GM18519 (cell line): ENCODE data around the gene MICALL1.
"Not testable (repeated sequence)": the region's sequence is repeated elsewhere in the genome, so short reads cannot be mapped to it uniquely, and the experiment has no call there.

ENCODE experiments used
- ATAC-seq: cut with Tn5 transposase; IDR thresholded peaks from one replicate; pipeline ENCODE4 v1.9.1; 2021; ENCODE audit warnings: mild to moderate bottlenecking, moderate library complexity; ENCODE audit not compliant: unreplicated experiment, low FRiP score

Gene MICALL1

DNA sequence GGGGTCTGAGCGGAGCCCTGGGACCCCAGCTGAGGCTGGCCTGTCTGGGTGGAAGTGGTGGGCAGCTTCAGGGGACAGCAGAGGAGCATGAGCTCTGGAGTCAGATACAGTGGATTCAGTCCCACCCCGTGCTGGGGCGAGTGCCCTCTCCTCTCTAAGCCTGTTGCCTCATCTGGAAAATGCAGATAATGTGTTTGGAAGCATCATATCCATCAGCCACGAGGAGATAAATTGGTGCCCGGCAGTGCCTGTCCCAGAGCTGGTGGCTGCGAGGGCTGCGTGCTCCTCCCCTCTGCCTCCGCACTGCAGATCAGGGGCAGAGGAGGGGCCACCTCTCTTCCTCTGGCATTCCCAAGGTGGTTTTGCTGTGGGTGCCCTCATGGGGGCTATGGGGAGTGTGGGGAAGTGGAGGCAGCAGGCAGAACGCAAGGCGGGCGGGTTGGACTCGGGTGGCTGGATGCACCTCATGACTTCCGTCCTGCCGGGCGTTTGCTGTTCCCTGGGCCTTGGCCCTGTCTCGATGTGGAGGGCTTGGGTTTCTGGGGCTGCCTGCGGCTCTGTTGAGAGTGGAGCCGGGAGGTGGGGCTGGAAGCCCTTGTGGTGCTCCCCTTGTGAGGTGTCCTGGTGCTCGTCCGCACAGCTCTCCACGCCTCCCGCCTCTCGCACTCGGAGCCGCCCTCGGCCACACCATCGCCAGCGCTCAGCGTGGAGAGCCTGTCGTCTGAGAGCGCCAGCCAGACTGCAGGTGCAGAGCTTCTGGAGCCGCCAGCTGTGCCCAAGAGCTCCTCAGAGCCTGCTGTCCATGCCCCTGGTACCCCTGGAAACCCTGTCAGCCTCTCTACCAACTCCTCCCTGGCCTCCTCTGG, 20.9 kb downstream of the MICALL1 start:
- ATAC-seq = no peak

DNA sequence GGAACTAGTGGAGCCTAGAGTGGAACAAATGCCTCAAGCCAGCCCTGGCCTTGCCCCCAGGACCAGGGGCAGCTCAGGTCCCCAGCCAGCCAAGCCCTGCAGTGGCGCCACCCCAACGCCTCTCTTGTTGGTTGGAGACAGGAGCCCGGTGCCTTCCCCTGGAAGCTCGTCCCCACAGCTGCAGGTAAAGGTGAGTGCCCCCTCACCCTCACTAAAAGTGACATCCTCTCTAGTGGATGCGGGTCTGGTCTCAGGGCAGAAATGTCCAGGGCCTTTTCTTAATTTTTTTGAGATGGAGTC, 21.5 kb downstream of the MICALL1 start:
- ATAC-seq = no peak

DNA sequence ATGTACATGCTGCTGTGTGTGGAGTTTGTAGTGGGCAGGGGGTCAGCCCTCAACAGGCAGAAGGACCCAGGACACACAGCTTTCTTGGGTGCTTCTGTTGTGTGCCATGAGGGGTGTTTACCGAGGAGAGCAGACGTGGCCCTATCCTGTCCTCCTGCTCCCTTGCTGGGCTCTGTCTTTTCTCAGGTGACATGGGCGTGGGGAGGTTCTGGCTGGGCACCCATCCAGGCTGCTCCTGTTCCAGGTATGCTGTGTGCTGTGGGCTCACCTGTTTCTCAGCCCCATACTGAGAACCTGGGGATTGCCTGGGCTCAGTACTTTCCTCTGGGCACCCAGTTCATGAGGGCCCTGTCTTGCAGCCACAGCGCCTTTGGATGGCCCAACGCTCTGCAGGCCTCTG, 23.3 kb downstream of the MICALL1 start:
- no peak for ATAC-seq

DNA sequence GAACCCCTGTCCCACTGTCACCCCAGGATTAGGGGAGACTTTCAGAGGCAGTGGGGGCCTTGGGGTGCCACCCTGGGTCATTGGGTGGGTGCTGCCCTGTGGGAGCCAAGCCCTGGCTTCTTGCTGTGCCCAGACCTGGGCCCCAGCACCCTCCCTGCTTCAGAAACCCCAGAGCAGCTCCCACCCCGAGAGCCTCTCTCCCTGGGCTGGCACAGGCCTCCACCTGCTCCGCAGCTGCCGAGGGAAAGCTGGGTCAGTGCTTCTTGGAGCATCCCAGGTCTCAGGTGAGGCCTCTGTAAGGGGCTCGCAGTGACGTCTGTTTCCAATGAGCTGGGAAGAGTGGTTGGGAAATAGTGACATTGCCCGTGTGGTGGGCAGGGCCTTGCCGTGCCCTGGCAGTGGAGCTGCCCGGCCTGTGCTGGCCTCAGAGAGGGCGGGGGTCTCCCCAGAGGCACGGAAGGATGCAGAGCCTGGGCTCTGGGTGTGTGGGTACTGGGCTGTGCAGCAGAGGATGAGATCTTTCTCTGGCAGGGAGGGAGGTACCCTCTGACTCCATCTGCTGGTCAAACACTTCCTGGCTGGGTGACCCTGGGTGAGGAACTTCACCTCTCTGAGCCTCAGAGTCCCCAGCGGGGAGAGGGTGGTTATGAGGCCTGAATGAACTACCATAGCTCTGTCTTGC, 24.3 kb downstream of the MICALL1 start:
- ATAC-seq = no peak

DNA sequence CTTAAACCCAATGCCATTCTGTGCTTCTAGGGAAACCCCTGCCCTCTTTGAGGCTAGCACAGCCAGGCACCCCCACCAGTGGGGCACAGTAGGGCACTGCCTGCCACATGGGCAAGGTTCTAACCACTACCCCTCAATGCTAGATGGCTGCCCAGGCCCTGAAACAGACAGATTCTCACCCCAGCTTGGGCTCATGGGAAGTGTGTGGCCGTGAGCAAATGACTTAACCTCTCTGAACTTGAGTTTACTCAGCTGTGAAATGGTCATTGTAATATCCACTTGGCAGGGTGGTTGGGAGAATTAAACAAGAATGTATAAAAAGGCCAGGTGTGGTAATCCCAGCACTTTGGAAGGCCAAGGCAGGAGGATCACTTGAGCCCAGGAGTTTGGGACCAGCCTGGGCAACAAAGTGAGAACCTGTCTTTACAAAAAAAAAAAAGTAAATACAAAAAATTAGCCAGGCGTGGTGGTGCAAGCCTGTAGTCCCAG, 24.9 kb downstream of the MICALL1 start:
- no peak for ATAC-seq

DNA sequence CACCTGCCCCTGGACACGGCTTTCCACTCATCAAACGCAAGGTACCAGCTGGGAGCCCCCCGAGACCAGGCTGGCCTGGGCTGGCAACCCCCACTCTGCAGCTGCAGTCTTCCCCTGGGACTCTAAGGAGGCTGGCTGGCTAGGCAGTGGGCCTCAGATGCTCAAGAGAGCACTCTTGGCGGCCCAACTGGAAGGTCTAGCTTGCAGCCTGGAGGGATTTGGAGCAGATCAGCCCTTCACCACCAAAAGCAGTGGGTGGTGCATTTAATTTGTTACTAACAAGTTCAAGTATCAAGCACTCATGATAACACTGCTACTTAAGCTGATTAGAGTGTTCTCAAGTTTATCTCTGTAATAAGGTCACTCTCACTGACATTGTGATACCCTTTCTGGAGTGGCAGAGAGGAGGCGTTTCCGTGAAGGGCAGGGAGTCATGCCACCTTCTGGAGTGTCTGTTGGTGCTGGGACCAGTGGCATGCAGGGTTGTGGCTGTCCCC, 25.8 kb downstream of the MICALL1 start:
- no peak for ATAC-seq

DNA sequence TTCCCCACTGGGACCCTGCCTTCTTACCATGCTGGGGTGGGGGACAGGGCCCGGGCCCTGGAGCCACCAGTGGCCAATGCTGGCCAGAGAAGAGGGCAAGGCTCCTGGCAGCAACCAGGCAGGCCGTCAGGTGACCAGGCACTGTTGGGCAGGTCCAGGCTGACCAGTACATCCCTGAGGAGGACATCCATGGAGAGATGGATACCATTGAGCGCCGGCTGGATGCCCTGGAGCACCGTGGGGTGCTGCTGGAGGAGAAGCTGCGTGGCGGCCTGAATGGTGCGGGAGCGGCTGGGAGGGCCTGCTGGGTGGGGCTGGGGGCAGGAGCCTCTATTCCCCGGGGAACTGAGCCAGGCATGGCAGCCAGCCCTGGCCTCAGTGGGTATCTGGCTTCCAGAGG, 26.3 kb downstream of the MICALL1 start:
- no peak for ATAC-seq

DNA sequence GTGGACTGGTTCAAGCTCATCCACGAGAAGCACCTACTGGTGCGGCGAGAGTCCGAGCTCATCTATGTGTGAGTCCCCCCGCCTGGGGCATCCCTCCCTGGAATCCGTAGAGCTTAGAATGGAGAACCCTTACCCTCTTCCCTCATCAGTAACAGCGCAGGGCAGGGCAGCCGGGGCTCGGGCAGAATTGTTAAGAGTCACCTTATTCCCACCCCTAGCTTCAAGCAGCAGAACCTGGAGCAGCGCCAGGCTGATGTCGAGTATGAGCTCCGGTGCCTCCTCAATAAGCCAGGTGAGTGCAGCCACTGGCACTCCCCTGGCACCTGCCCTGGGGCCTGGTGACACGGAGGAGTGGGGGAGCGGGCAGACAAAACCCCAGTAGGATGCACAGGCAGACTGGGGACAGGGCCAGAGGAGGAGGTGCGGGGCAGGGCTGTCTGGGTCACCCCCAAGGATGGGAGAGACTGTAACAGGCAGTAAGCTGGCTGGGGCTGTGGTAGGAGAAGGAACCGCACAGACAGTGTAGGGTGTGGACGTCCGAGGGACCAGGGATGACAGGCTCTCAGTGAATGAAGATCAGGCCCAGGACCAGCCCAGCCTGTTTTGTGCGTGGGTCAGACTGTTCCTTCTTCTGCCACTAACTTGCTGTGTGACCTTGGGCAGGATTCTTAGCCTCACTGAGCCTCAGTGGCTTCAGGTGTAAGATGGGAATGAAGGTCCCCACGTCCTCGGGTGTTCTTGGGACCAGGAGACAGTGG, 26.9 kb downstream of the MICALL1 start:
- ATAC-seq = no peak

DNA sequence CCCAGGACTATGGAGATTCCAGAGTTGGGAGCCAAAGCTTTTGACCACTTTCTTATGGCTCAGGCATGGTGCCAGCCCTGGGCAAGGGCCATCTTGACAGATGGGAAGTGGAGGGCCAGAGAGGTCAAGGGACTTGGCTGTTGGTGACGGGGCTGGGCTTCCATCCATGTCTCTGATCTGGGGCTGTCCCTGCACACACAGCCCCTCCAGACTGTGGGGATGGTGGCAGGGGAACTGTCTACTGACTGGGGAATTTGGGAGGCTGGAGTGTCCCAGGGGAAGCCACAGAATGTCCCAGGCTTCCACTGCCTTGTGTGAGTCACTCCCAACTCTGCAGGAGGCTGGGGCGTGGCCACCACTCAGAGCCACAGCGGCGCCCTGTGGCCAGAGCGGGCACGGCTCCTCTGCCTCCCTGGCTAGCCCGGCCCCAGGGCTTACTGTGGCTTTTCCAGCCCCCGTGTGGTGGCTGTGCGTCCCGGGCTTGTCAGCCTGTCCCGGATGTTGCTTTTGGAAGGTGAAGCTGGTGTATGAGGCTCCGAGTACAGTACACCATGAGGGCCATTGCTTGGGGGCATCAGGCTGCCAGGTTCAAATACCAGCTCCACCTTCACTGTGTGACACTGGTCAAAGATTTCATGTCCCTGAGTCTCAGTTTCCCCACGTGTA, 27.7 kb downstream of the MICALL1 start:
- ATAC-seq = peak; percentile 46

DNA sequence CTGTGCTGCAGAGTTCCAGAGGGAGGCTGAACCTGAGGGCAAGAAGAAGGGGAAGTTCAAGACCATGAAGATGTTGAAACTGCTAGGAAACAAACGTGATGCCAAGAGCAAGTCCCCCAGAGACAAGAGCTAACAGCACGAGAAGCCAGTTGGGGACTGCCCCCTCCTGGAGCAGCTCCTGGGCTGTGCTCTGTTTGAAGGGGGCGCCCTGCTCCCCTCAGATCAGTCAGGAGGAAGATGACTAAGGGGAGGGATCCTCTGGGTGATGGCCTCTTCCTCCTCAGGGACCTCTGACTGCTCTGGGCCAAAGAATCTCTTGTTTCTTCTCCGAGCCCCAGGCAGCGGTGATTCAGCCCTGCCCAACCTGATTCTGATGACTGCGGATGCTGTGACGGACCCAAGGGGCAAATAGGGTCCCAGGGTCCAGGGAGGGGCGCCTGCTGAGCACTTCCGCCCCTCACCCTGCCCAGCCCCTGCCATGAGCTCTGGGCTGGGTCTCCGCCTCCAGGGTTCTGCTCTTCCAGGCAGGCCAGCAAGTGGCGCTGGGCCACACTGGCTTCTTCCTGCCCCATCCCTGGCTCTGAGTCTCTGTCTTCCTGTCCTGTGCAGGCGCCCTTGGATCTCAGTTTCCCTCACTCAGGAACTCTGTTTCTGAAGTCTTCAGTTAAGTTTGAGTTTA, 34.7 kb downstream of the MICALL1 start:
- no peak for ATAC-seq

DNA sequence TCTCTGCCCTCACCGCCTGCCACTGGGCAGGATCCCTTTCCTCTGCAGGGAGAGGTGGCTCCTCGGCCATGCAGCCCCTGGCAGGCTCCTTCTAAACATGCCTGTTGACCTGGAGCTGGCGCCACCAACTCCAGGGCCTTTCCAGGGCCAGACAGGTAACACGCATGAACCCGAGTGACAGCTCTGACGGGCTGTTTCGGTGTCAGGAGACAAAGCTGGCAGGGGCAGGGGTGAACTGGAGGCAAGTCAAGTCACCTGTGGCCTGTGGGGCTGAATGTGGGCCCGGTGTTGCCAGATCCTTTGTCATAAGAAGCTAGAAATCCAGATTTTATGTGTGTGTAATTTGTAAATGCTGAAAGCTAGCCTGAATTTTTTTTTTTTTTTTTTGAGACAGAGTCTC, 36.0 kb downstream of the MICALL1 start:
- ATAC-seq = no peak

DNA sequence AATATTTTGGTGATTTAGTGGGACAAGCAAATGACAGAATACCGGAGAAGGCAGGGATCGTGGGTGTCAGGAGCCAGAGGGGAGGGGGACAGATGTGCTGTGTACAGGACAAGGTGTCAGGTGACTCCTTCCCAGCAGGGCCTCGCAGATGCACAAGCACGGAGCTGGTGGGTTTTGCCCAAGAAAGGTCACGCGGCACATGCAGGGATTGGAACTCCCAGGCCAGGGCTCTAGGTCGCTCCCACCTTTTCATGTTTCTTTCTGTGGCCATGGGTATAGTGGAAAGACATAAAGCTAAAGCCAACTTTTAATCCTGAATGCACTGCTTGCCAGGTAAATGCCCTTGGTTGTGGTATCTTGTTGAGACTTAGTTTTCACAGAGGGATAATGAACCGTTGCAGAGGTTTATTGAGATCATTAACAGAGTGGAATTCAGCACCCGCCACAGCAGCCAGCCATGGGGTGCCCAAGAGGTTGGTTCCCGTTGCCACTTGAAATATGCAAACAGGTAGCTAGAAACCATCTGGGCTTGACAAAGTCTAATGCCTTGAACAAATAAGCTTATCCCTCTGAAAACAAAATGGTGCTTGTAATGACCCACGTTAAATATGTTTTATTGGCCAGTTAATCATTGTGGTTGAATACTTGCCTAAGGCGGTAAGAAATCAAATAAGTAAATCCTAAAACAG, 37.2 kb downstream of the MICALL1 start:
- no peak for ATAC-seq

DNA sequence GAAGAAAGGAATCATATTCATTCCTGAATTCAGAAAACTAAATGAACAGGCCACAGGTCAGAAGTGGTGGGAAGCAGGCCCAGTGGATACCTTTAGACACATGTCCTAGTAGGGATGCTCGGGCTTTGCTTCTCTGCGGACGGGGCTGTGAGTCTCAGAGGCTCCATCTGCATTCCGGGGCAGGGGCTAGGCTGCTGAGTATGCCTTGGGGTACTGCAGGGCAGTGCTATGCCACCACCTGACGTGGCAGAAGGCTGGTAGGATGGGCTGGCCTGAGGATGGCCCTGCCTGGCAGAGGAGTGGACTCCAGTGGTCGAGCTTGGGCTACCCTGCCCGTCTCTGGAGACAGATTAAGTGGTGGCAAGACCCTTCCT, 37.7 kb downstream of the MICALL1 start:
- no peak for ATAC-seq

DNA sequence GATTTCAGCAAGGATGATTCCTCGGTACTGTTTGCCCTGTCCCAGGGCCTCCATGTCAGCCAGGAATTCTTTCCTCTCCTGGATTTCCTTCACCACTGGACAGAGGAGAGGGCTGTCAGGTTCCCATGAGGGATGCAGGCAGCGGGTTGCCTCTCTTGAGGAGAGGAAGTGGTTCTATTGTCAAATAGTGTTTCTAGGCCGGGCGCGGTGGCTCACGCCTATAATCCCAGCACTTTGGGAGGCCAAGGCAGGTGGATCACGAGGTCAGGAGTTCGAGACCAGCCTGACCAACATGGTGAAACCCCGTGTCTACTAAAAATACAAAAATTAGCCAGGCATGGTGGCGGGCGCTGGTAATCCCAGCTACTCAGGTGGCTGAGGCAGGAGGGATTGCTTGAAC, 38.3 kb downstream of the MICALL1 start:
- ATAC-seq = not testable (repeated sequence)

DNA sequence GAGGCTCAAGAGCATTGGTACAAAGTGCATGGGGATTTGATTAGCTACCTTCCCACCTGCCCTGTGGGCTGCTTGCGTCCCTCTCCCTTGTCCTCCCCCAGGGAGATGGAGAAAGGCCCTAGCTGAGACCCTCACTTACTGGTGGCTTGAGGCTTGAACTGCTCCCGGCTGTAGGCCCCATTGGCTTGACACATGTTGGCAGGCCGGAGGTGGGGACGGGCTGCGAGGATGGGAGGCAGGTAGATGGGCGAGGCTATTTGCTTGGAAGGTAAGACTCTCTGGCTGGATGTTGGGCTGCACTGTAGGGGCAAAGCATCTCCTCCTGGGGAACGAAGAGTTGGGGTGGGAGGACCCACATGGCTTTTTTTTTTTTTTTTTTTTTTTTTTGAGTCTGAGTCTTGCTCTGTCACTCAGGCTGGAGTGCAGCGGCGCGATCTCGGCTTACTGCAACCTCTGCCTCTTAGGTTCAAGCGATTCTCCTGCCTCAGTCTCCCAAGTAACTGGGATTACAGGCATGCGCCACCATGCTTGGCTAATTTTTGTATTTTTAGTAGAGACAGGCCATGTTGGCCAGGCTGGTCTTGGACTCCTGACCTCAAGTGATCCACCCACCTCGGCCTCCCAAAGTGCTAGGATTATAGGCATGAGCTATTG, 41.2 kb downstream of the MICALL1 start:
- not testable (repeated sequence) for ATAC-seq

DNA sequence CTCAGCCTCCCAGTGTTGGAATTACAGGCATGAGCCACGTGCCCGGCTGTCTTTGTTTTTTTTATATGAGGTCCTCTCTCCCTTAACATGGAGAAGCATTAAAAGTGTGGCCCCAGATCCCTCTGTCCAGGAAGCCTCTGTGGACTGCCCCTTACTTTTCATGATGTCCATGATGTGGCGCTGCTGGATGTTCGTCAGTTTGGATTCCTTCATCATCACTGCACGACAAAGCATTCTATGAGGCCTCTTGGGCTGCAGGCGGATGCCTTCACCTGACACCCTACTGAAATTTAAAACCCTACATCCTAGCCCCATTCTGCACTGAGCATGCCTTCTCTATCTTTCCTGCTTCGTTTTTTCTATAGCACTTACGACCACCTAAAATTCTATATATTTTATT, 45.2 kb downstream of the MICALL1 start:
- ATAC-seq = no peak

DNA sequence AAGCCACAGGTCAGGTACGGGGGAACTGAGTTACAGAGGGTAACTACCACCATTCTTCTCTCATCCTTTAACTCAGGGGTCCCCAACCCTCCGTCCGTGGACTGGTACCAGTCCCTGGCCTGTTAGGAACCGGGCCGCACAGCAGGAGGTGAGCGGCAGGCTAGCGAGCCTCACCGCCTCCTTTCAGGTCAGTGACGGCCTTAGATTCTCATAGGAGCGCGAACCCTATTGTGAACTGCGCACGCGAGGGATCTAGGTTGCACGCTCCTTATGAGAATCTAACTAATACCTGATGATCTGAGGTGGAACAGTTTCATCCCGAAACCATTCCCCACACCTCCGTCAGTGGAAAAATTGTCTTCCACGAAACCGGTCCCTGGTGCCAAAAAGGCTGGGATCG, 46.5 kb downstream of the MICALL1 start:
- not testable (repeated sequence) for ATAC-seq

DNA sequence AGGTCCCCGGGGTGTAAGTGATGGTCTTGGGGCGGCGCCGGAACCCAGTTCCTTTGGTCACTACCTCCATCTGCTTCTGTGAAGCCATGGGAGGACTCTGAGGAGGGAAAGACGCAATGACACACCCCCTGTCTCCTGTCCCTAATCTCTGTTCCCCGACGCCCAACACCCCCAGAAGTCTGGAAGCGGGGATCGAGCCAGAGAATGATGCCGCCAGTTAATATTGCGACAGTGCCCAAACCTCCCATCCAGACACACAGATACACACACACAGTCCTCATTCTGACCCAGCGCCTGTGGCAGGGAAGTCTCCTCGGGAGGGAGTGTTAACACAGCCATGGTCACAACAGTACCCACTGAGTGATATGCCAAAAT, 47.0 kb downstream of the MICALL1 start:
- no peak for ATAC-seq
